H1 (cell line): Measurements from ENCODE around the gene GAB2. TPM values are rescaled to one million over a fixed set of nuclear protein-coding genes. Genes with fewer than 3 reads are reported as not detected.

Experiments used
- CTCF ChIA-PET: fragments of 300-600 bp; sonication (Branson Sonifier 250); formaldehyde crosslinking; loops from one replicate; lab custom pipeline; 2021; ENCODE audit not compliant: partially characterized antibody; lab: Charles Lee
- POLR2A ChIA-PET: fragments of 300-600 bp; sonication (Branson Sonifier 250); formaldehyde crosslinking; loops from one replicate; lab custom pipeline; 2021; ENCODE audit warnings: inconsistent platforms; ENCODE audit not compliant: partially characterized antibody; lab: Charles Lee
- DNase-seq, 2 experiments: peaks; one replicate each; pipeline versions ENCODE4 v3.0.0 to v3.0.0-alpha.2; 2010 to 2022; ENCODE audit warnings: low spot score in 2 of 2, low read depth in 1 of 2, mixed read lengths in 1 of 2
- FAIRE-seq: peaks from 2 replicates; lab custom pipeline; 2011; peaks lifted over from hg19 to GRCh38; lab: Jason Lieb, UNC
- H2AFZ ChIP-seq: 2 replicates; pipeline ENCODE4 v1.8.1; 2012; ENCODE audit warnings: low read length, inconsistent platforms
- H2AK5ac ChIP-seq: 2 replicates; pipeline ENCODE4 v1.6.1; 2013; ENCODE audit warnings: low read depth, low read length
- H2BK120ac ChIP-seq: replicated peaks from 2 replicates; pipeline ENCODE3; 2013; ENCODE audit warnings: low read depth, low read length, inconsistent platforms
- H2BK12ac ChIP-seq: 2 replicates; pipeline ENCODE4 v1.6.1; 2013; ENCODE audit warnings: low read depth, low read length
- H2BK15ac ChIP-seq: 2 replicates; pipeline ENCODE4 v1.6.1; 2013; ENCODE audit warnings: low read length
- H2BK20ac ChIP-seq: 2 replicates; pipeline ENCODE4 v1.6.1; 2013; ENCODE audit warnings: low read length
- H2BK5ac ChIP-seq: 2 replicates; pipeline ENCODE4 v1.6.1; 2013; ENCODE audit warnings: low read depth, low read length
- H3K14ac ChIP-seq: 2 replicates; pipeline ENCODE4 v1.6.1; 2013; ENCODE audit warnings: inconsistent platforms; ENCODE audit not compliant: insufficient read length
- H3K18ac ChIP-seq: 2 replicates; pipeline ENCODE4 v1.6.1; 2013; ENCODE audit warnings: low read length; ENCODE audit errors: extremely low read depth
- H3K23ac ChIP-seq: 2 replicates; pipeline ENCODE4 v1.6.1; 2013; ENCODE audit warnings: inconsistent platforms; ENCODE audit not compliant: insufficient read length
- H3K23me2 ChIP-seq: 2 replicates; pipeline ENCODE4 v1.6.1; 2013; ENCODE audit warnings: low read depth, low read length
- H3K27ac ChIP-seq: 2 replicates; pipeline ENCODE4 v1.6.1; 2011; ENCODE audit warnings: low read depth, low read length, inconsistent platforms
- H3K27me3 ChIP-seq, 4 experiments: replicated peaks in 1 of 4; 1 replicate in 1 of 4; 2 replicates in 3 of 4; pipeline versions ENCODE4 v1.6.1 to v1.8.1; 2011 to 2013; ENCODE audit warnings: low read length in 3 of 4, mild to moderate bottlenecking in 3 of 4, inconsistent platforms in 2 of 4, mixed read lengths in 2 of 4, moderate library complexity in 1 of 4; ENCODE audit not compliant: control insufficient read depth in 3 of 4, insufficient read depth in 3 of 4; ENCODE audit errors: extremely low read depth in 1 of 4
- H3K36me3 ChIP-seq, 4 experiments: 2 replicates each; pipeline versions ENCODE4 v1.6.1 to v1.8.1; 2011 to 2013; ENCODE audit warnings: mild to moderate bottlenecking in 4 of 4, low read length in 3 of 4, moderate library complexity in 2 of 4, control low read depth in 1 of 4, inconsistent platforms in 1 of 4; ENCODE audit not compliant: insufficient read depth in 4 of 4, control insufficient read depth in 2 of 4
- H3K4ac ChIP-seq: replicated peaks from 2 replicates; pipeline ENCODE3; 2013; ENCODE audit warnings: low read length, low read depth, mixed read lengths, inconsistent platforms; ENCODE audit not compliant: insufficient read length
- H3K4me1 ChIP-seq, 4 experiments: replicated peaks in 1 of 4; 1 replicate in 1 of 4; 2 replicates in 3 of 4; pipeline versions ENCODE4 v1.6.1 to v1.8.1; 2011 to 2013; ENCODE audit warnings: low read length in 3 of 4, inconsistent platforms in 2 of 4, mixed read lengths in 1 of 4; ENCODE audit not compliant: insufficient read depth in 4 of 4, control insufficient read depth in 3 of 4
- H3K4me2 ChIP-seq, 2 experiments: 2 replicates each; pipeline versions ENCODE4 v1.6.1 to v1.8.1; 2011 to 2013; ENCODE audit warnings: low read depth in 2 of 2, low read length in 2 of 2, control low read depth in 1 of 2, inconsistent platforms in 1 of 2, mild to moderate bottlenecking in 1 of 2; ENCODE audit not compliant: insufficient read depth in 1 of 2
- H3K4me3 ChIP-seq, 4 experiments: fragments of 200-600, 300-600 bp in 1 of 4; sonication (generic), shearing (Covaris generic), sonication (Bioruptor Twin) in 1 of 4; 2 replicates each; pipeline versions ENCODE4 v1.5.1 to v1.8.1; 2011 to 2016; ENCODE audit warnings: low read length in 4 of 4, low read depth in 3 of 4, control low read depth in 2 of 4, inconsistent platforms in 2 of 4, mild to moderate bottlenecking in 2 of 4, mixed read lengths in 1 of 4, moderate library complexity in 1 of 4; ENCODE audit not compliant: insufficient read depth in 2 of 4; ENCODE audit errors: extremely low read depth in 1 of 4
- H3K56ac ChIP-seq: replicated peaks from 2 replicates; pipeline ENCODE3; 2013; ENCODE audit warnings: low read depth, mild to moderate bottlenecking, mixed read lengths, low read length, inconsistent platforms; ENCODE audit not compliant: insufficient read length
- H3K79me1 ChIP-seq: 2 replicates; pipeline ENCODE4 v1.6.1; 2013; ENCODE audit warnings: low read depth, low read length, control low read depth
- H3K79me2 ChIP-seq, 2 experiments: 2 replicates each; pipeline versions ENCODE4 v1.6.1 to v1.8.1; 2012 to 2013; ENCODE audit warnings: low read length in 2 of 2, mild to moderate bottlenecking in 2 of 2, inconsistent platforms in 1 of 2; ENCODE audit not compliant: insufficient read depth in 2 of 2, control insufficient read depth in 1 of 2
- H3K9ac ChIP-seq, 4 experiments: replicated peaks in 1 of 4; 1 replicate in 1 of 4; 2 replicates in 3 of 4; pipeline versions ENCODE4 v1.6.1 to v1.8.1; 2011 to 2013; ENCODE audit warnings: low read depth in 3 of 4, low read length in 3 of 4, control low read depth in 2 of 4, mild to moderate bottlenecking in 2 of 4, moderate library complexity in 2 of 4, inconsistent platforms in 1 of 4; ENCODE audit errors: extremely low read depth in 1 of 4
- H3K9me3 ChIP-seq, 2 experiments: 2 replicates each; pipeline versions ENCODE4 v1.6.1 to v1.8.1; 2012 to 2013; ENCODE audit warnings: mild to moderate bottlenecking in 2 of 2, moderate library complexity in 2 of 2, control low read depth in 1 of 2, inconsistent platforms in 1 of 2, low read depth in 1 of 2, low read length in 1 of 2, mixed read lengths in 1 of 2; ENCODE audit not compliant: insufficient read depth in 2 of 2
- H4K20me1 ChIP-seq, 2 experiments: replicated peaks in 1 of 2; 2 replicates each; pipeline versions ENCODE3 to v1.8.1; 2011 to 2013; ENCODE audit warnings: inconsistent platforms in 2 of 2, low read length in 2 of 2, mild to moderate bottlenecking in 1 of 2; ENCODE audit not compliant: insufficient read depth in 2 of 2, control insufficient read depth in 1 of 2
- H4K5ac ChIP-seq: 2 replicates; pipeline ENCODE4 v1.6.1; 2013; ENCODE audit warnings: low read length, low read depth, mixed read lengths, inconsistent platforms; ENCODE audit not compliant: insufficient read length
- H4K8ac ChIP-seq: 2 replicates; pipeline ENCODE4 v1.8.0; 2013; ENCODE audit warnings: mild to moderate bottlenecking, moderate library complexity, low read length, inconsistent platforms; ENCODE audit not compliant: insufficient read depth; ENCODE audit errors: extremely low read depth
- H4K91ac ChIP-seq: replicated peaks from 2 replicates; pipeline ENCODE3; 2013; ENCODE audit warnings: low read length, mixed read lengths, inconsistent platforms; ENCODE audit not compliant: insufficient read length
- BCL11A ChIP-seq, 2 experiments: IDR thresholded peaks; one replicate each; pipeline ENCODE4 v1.6.1; 2011; ENCODE audit warnings: low read depth in 2 of 2, low read length in 2 of 2, mild to moderate bottlenecking in 2 of 2
- CBX5 ChIP-seq: fragments of 300-800, 300-1000 bp; sonication (generic); IDR thresholded peaks from 2 replicates; pipeline ENCODE4 v1.7.1; 2016; ENCODE audit warnings: antibody characterized with exemption, low read length, low read depth
- CBX8 ChIP-seq: fragments of 300-800, 300-1000 bp; sonication (generic); IDR thresholded peaks from 2 replicates; pipeline ENCODE4 v1.7.1; 2016; ENCODE audit warnings: low read depth, low read length, borderline replicate concordance
- CREB1 ChIP-seq: IDR thresholded peaks from 2 replicates; pipeline ENCODE4 v1.6.1; 2012; ENCODE audit warnings: inconsistent platforms
- HDAC6 ChIP-seq: IDR thresholded peaks from one replicate; pipeline ENCODE4 v1.7.1; 2012; ENCODE audit warnings: low read depth, mild to moderate bottlenecking, inconsistent platforms, low read length, moderate library complexity
- JUN ChIP-seq: IDR thresholded peaks from 2 replicates; pipeline ENCODE4 v1.6.1; 2011; ENCODE audit warnings: low read depth, mild to moderate bottlenecking, improper control_type of control experiment, low read length
- NANOG ChIP-seq: IDR thresholded peaks from 2 replicates; pipeline ENCODE4 v1.6.1; 2011; ENCODE audit warnings: low read length, low read depth, mild to moderate bottlenecking, inconsistent platforms; ENCODE audit not compliant: insufficient read depth, poor library complexity, severe bottlenecking
- POU5F1 ChIP-seq: IDR thresholded peaks from 2 replicates; pipeline ENCODE4 v1.6.1; 2011; ENCODE audit warnings: low read depth, mild to moderate bottlenecking, low read length, moderate library complexity
- SIN3A ChIP-seq, 2 experiments: IDR thresholded peaks in 1 of 2; conservative IDR thresholded peaks in 1 of 2; 2 replicates each; pipeline ENCODE4 v1.6.1; 2011 to 2012; ENCODE audit warnings: low read length in 2 of 2, improper control_type of control experiment in 1 of 2, low read depth in 1 of 2, mild to moderate bottlenecking in 1 of 2
- SRF ChIP-seq: IDR thresholded peaks from 2 replicates; pipeline ENCODE4 v1.6.1; 2011; ENCODE audit warnings: mild to moderate bottlenecking, low read depth, low read length, moderate library complexity
- SUZ12 ChIP-seq: fragments of 200-600 bp; sonication (generic); IDR thresholded peaks from 2 replicates; pipeline ENCODE4 v1.6.1; 2012; ENCODE audit warnings: mild to moderate bottlenecking, inconsistent platforms, low read length, moderate library complexity, mixed read lengths
- TBP ChIP-seq: IDR thresholded peaks from 2 replicates; pipeline ENCODE4 v1.6.1; 2011; ENCODE audit warnings: low read depth, low read length, improper control_type of control experiment
- WGBS, 2 experiments: shearing (Covaris generic) in 1 of 2; methylation state at CpG; one replicate each; pipeline versions ENCODE4 v1.1.6 to v1.1.7; 2013 to 2015; ENCODE audit warnings: low lambda C conversion rate in 2 of 2, mixed read lengths in 2 of 2, inconsistent platforms in 1 of 2, low coverage in 1 of 2, missing lambda C conversion rate in 1 of 2; ENCODE audit not compliant: insufficient replicate concordance in 2 of 2, insufficient coverage in 1 of 2, insufficient read length in 1 of 2; ENCODE audit errors: extremely low coverage in 1 of 2, missing lambda C conversion rate in 1 of 2; 5-methylcytosine and 5-hydroxymethylcytosine counted together
- polyA plus RNA-seq, 7 experiments: library from polyadenylated mRNA; depleted of rRNA in 3 of 7; stranded (reverse) in 5 of 7; unstranded in 2 of 7; fragments of >200 nt in 5 of 7; fragments of 200-250 nt in 2 of 7; gene quantifications; 1 replicate in 5 of 7; 2 replicates in 1 of 7; 4 replicates in 1 of 7; pipeline versions ENCODE4 v1.2.1 to v1.2.3, GENCODE V29; 2011 to 2013; ENCODE audit warnings: missing spikeins in 2 of 7, mixed read lengths in 2 of 7
- total RNA-seq: library from RNA; stranded (reverse); fragmentation: NEBNext Ultra II Directional; extraction: Animal tissue kit (Norgen Biotek cat#: 25700); gene quantifications from 2 replicates; pipeline ENCODE4 v1.2.1, GENCODE V29; 2021
- TF ChIP-seq, protein P1 (sequence below): IDR thresholded peaks from 2 replicates; pipeline ENCODE4 v1.6.1; 2011; ENCODE audit warnings: low read depth, mild to moderate bottlenecking, low read length; ENCODE audit not compliant: insufficient read depth

GAB2 gene
- total and polyA plus RNA-seq, 2 of the 8 experiments (the other 6 are each of a cell fraction or from before 2014, with no cell fraction given) = 6.3 to 14.0 TPM

DNA sequence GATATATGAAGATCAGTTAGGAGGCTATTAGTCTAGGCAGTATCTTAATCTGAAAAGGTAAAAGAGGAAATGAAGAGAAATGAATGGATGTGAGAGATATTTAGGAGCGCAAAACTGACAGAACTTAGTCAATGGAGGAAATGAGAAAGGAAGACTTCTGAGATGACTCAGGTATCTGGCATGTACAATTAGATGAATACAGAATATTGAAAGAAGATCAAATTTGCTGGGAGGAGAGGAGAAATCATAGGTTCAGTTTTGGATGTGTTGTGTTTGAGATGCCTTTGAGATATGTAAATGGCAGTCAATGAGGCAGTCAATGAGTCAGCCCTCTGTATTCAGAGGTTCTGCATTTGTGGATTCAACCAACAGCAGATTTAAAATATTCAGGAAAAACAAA lies 42.9 kb upstream of the GAB2 start:
- H2BK20ac ChIP-seq = no peak overlapping the region
- H3K23me2 ChIP-seq = no peaks in the 10 kb centered on the region
- no peak overlapping the region for H3K4me3 ChIP-seq
- H3K79me2 ChIP-seq = no peaks in the 10 kb centered on the region
- H3K36me3 ChIP-seq = peaks cover 0 to 23% (median 13%) of the 10 kb centered on the region in 4 experiments; a peak in 4 of 8 replicates
- H3K4me1 ChIP-seq = no peaks in the 10 kb centered on the region
- H4K8ac ChIP-seq = no peak overlapping the region
- no peak overlapping the region for H3K4ac ChIP-seq
- H4K20me1 ChIP-seq = no peaks in the 10 kb centered on the region
- H3K9ac ChIP-seq = no peak overlapping the region
- no peak overlapping the region for H2BK120ac ChIP-seq
- no peak overlapping the region for H3K56ac ChIP-seq
- ChIA-PET POLR2A (no interaction called here), CTCF (interaction anchor here (0.6 kb wide), 1 partner anchor 137 kb away, joined by 3 read pairs; no protein-coding TSS in a partner anchor)
- no peak overlapping the region for H2AFZ ChIP-seq
- no peak overlapping the region for H2AK5ac ChIP-seq
- H3K23ac ChIP-seq = no peak overlapping the region
- H3K27ac ChIP-seq = no peak overlapping the region
- H3K79me1 ChIP-seq = no peaks in the 10 kb centered on the region
- no peak overlapping the region for H2BK15ac ChIP-seq
- no peak overlapping the region for H2BK12ac ChIP-seq
- H3K27me3 ChIP-seq = no peaks in the 10 kb centered on the region
- no peak overlapping the region for H4K5ac ChIP-seq
- H3K4me2 ChIP-seq = no peak overlapping the region
- H3K9me3 ChIP-seq = no peaks in the 10 kb centered on the region; a peak in 1 of 4 replicates
- DNase-seq = no peak
- 91 to 100% methylated on average over 1 of the region's 1 CpG for WGBS, 2 experiments
- FAIRE-seq = no peak
- no peak overlapping the region for H4K91ac ChIP-seq
- H3K18ac ChIP-seq = no peak overlapping the region
- no peak overlapping the region for H2BK5ac ChIP-seq
- no peak overlapping the region for H3K14ac ChIP-seq
- TF ChIP-seq SRF (no peak), CBX5 (no peak), SIN3A (conservative IDR thresholded peaks at IDR 0.05 in 1 of 2, IDR thresholded peaks at IDR 0.05 in 1 of 2; ENCODE audit: low read depth in 1 of 2, low read length in 2 of 2) (no peak), CBX8 (no peak), CREB1 (no peak), POU5F1 (no peak), JUN (no peak), SUZ12 (no peak), TBP (no peak), HDAC6 (no peak), BCL11A (IDR thresholded peaks at IDR 0.05; ENCODE audit: low read depth in 2 of 2, low read length in 2 of 2) (no peak), NANOG (no peak)
- TF ChIP-seq, protein P1, sequence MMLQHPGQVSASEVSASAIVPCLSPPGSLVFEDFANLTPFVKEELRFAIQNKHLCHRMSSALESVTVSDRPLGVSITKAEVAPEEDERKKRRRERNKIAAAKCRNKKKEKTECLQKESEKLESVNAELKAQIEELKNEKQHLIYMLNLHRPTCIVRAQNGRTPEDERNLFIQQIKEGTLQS = no peak
